SK-N-SH (cell line): ENCODE measurements around the gene NANOS3. TPM values are rescaled to one million over a fixed set of nuclear protein-coding genes. Genes with fewer than 3 reads are reported as not detected.

Experiments
- CHD2 ChIP-seq: fragments of 150-350 bp; IDR thresholded peaks from 2 replicates; pipeline ENCODE4 v1.6.1; 2018; ENCODE audit warnings: low read length; ENCODE audit not compliant: partially characterized antibody
- EZH2phosphoT487 ChIP-seq: fragments of 200-600 bp; sonication (generic); IDR thresholded peaks from 2 replicates; pipeline ENCODE4 v1.6.1; 2017; ENCODE audit warnings: low read depth, mixed run types, mild to moderate bottlenecking, antibody characterized with exemption, moderate library complexity, borderline replicate concordance
- FOSL2 ChIP-seq: IDR thresholded peaks from 2 replicates; pipeline ENCODE4 v1.4.0; 2012; ENCODE audit warnings: low read depth, mild to moderate bottlenecking, moderate library complexity, borderline replicate concordance
- FOXJ3 ChIP-seq: sonication (generic); formaldehyde crosslinking; IDR thresholded peaks from 2 replicates; pipeline ENCODE4 v1.5.1; 2020; ENCODE audit warnings: mild to moderate bottlenecking, missing genetic modification reagents
- JUND ChIP-seq: IDR thresholded peaks from 2 replicates; pipeline ENCODE4 v1.4.0; 2012
- MXI1 ChIP-seq: IDR thresholded peaks from 2 replicates; pipeline ENCODE4 v1.6.1; 2012; ENCODE audit warnings: mild to moderate bottlenecking, low read depth, low read length, improper control_type of control experiment
- REST ChIP-seq: IDR thresholded peaks from 2 replicates; pipeline ENCODE4 v1.6.1; 2012; ENCODE audit warnings: mild to moderate bottlenecking, low read depth, low read length, moderate library complexity
- RXRA ChIP-seq: IDR thresholded peaks from 2 replicates; pipeline ENCODE4 v1.4.0; 2012; ENCODE audit warnings: low read depth, mild to moderate bottlenecking, borderline replicate concordance
- TEAD4 ChIP-seq: IDR thresholded peaks from 2 replicates; pipeline ENCODE4 v1.4.0; 2012; ENCODE audit warnings: mild to moderate bottlenecking, borderline replicate concordance; ENCODE audit not compliant: insufficient read depth
- polyA plus RNA-seq, 3 experiments: library from polyadenylated mRNA; depleted of rRNA; stranded (reverse); fragments of >200 nt; gene quantifications; 2 replicates each; pipeline ENCODE4 v1.2.3, GENCODE V29; 2012
- TF ChIP-seq, protein P1 (sequence below): IDR thresholded peaks from 2 replicates; pipeline ENCODE4 v1.4.0; 2012; ENCODE audit warnings: low read depth
- TF ChIP-seq, protein P2 (sequence below): fragments of 150-350 bp; IDR thresholded peaks from 2 replicates; pipeline ENCODE4 v1.6.1; 2016; ENCODE audit warnings: mild to moderate bottlenecking, low read depth, low read length
- TF ChIP-seq, protein P3 (sequence below): IDR thresholded peaks from 2 replicates; pipeline ENCODE4 v1.4.0; 2012; ENCODE audit warnings: low read depth, borderline replicate concordance

The NANOS3 gene
- polyA plus RNA-seq, 1 of the 3 experiments (the other 2 are of a cell fraction) = 0.53 TPM

DNA sequence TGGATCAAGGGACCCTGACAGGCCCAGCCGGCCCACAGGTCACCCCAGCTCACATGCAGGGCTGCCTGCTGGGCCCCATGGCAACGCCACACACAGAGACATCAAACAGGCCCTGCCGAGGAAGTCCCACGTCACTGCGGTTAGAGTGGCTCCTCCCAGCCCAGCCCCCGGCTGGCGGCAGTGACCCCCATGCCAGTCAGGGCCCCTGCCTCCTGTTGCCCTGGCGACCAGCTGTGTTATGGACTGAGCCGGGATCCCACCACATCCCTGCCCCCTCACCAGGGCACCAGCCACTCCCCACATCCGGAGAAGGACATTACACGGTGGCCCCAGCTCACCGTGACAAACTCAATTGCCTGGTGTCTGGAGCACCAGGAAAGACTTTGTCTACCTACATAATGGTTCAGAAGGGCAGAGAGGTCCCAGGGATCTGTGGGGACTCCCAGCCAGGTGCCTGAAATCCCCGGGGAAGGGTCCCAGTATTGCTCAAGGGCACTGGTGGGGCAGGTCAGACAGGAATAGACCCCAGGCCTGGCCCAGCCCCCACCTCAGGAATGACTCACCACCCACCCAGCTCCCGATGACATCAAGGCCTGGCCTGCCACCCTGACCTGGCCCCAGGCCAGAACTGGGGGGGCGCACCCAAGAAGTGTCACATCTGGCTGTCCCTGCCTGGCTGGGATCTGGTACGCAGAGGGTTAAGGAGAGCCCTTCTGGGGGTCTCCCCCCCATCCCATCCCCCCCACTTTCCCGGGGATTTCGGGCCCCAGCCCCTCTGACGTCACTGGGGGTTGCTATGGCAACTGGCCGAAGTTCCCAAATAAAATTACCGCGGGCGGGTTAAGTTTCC is 30.2 kb upstream of the NANOS3 start (continued):
- TF ChIP-seq, protein P1, sequence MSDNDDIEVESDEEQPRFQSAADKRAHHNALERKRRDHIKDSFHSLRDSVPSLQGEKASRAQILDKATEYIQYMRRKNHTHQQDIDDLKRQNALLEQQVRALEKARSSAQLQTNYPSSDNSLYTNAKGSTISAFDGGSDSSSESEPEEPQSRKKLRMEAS = no peak
- TF ChIP-seq TEAD4 (0 out of 2 replicates have a peak, but pooled peaks have one; percentile 9), EZH2phosphoT487 (no peak), RXRA (0 out of 2 replicates have a peak, but pooled peaks have one; percentile 44), REST (no peak), FOSL2 (peak; percentile 86), FOXJ3 (no peak), JUND (peak; percentile 83), MXI1 (peak; percentile 48; the same call in 1 of the 2 replicates), CHD2 (peak; percentile 27)
- TF ChIP-seq, protein P2, sequence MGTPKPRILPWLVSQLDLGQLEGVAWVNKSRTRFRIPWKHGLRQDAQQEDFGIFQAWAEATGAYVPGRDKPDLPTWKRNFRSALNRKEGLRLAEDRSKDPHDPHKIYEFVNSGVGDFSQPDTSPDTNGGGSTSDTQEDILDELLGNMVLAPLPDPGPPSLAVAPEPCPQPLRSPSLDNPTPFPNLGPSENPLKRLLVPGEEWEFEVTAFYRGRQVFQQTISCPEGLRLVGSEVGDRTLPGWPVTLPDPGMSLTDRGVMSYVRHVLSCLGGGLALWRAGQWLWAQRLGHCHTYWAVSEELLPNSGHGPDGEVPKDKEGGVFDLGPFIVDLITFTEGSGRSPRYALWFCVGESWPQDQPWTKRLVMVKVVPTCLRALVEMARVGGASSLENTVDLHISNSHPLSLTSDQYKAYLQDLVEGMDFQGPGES = no peak
- TF ChIP-seq, protein P3, sequence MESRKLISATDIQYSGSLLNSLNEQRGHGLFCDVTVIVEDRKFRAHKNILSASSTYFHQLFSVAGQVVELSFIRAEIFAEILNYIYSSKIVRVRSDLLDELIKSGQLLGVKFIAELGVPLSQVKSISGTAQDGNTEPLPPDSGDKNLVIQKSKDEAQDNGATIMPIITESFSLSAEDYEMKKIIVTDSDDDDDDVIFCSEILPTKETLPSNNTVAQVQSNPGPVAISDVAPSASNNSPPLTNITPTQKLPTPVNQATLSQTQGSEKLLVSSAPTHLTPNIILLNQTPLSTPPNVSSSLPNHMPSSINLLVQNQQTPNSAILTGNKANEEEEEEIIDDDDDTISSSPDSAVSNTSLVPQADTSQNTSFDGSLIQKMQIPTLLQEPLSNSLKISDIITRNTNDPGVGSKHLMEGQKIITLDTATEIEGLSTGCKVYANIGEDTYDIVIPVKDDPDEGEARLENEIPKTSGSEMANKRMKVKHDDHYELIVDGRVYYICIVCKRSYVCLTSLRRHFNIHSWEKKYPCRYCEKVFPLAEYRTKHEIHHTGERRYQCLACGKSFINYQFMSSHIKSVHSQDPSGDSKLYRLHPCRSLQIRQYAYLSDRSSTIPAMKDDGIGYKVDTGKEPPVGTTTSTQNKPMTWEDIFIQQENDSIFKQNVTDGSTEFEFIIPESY = 0 out of 2 replicates have a peak, but pooled peaks have one; percentile 20
